HG02981 (cell line): Measurements from ENCODE around the gene MAGI1.
"Not testable (repeated sequence)": the region's sequence is repeated elsewhere in the genome, so short reads cannot be mapped to it uniquely, and the experiment has no call there.

Experiments used
- ATAC-seq: cut with Tn5 transposase; IDR thresholded peaks from one replicate; pipeline ENCODE4 v1.9.1; 2021; ENCODE audit warnings: mild to moderate bottlenecking, moderate library complexity; ENCODE audit not compliant: unreplicated experiment

Gene MAGI1

GRCh38 chr3:65886391-65886790 is 152.3 kb downstream of the MAGI1 start:
- ATAC-seq, result no peak

GRCh38 chr3:65884071-65884470 is 154.6 kb downstream of the MAGI1 start:
- no peak for ATAC-seq

- ATAC-seq, result no peak
Measured at GRCh38 chr3:65883613-65884012, 155.1 kb downstream of the MAGI1 start.

- ATAC-seq, result no peak
Measured at GRCh38 chr3:65880350-65880749, 158.4 kb downstream of the MAGI1 start.

DNA sequence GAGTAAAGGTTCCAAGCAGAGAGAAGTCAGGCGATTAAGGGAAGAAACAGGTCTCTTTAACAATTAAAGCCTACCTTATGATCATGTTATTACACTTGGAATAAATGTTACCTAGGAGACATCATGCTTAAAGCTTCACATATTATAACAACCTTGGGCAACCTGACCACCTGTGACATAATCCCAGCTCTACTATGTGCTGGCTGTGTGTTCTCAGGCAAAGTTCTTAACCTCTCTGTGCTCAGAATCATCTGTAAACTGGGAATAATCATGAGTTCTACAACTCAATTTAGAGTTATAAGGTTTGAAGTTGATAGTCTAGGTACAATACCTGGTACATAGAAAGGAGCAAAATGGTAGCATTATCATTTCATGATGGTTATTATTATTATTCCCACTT is 159.3 kb downstream of the MAGI1 start:
- no peak for ATAC-seq

DNA sequence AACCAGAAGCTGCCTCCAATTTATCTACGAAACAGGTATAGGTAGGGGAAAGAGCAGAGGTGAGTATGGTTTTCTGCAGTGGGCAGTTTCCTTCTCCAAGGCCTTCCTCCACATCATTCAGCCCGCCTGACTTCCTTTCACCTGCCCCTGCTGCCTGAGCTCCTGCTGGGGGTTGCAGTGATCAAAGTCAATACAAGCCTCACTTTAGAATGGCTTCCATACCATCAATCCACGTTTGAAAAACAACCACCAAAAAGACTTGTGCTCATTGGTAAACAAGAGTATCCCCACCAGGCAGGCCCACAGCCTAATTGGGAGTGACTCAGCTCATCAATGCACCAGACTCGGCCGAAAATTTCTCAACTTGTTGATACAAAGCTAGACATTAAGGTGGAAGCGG is 159.9 kb downstream of the MAGI1 start:
- no peak for ATAC-seq

GRCh38 chr3:65877160-65877559 is 161.6 kb downstream of the MAGI1 start:
- ATAC-seq, result no peak

GRCh38 chr3:65876028-65876420 is 162.7 kb downstream of the MAGI1 start:
- ATAC-seq, result no peak

DNA sequence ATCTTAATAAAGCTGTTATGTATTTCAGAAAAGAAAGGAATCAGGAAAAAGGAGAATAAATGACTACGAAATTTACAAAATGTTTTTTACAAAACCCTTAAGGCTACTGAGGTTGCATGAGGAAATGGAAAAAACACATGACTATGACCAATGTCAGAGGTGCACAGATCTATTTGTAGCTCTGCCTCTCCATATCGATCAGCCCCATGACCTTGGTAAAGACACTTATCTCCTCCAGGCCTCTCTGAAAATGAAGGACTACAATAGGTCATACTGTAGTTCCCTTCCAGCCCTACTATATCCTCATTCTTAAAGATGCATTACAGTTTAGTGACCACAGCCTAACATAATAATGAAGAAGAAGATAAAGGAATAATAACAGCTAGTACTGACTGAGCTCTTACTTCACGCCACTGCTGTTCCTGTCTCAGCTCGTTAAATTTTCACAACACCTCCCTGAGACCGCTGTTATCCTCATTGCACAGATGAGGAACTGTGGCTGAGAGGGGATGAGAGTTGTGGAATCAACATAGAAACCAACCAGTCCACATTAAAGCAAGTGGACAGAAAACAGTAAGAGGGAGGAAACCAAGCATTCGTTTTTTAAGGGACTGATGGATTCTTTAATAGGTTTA is 163.2 kb downstream of the MAGI1 start:
- ATAC-seq, result no peak

GRCh38 chr3:65873869-65874268 is 164.8 kb downstream of the MAGI1 start:
- no peak for ATAC-seq

DNA sequence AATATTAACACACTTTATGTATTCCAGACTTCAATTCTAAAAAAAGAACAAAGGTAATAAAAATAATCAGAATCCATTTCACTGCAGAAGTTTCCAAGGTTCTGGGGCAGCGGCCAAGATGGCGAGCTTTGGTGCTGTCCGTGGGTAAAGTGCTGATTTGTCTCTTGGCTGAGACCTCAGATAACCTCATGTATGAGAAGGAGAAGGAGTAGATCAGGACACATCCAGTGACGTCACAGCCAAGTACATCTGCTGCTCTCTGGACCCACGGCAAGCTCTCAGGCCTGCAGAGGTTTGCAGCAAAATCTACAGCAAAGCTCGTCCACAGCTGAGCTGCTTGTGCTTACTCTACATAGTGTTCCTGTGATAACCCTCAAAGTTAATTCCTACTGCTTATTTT is 165.7 kb downstream of the MAGI1 start:
- no peak for ATAC-seq

- no peak for ATAC-seq
Measured at GRCh38 chr3:65871305-65872141, 167.2 kb downstream of the MAGI1 start.

- ATAC-seq, result no peak
Measured at GRCh38 chr3:65869798-65870197, 168.9 kb downstream of the MAGI1 start.

- no peak for ATAC-seq
Measured at GRCh38 chr3:65867463-65868210, 171.1 kb downstream of the MAGI1 start.

GRCh38 chr3:65864357-65864904 is 174.3 kb downstream of the MAGI1 start:
- no peak for ATAC-seq

- no peak for ATAC-seq
Measured at GRCh38 chr3:65861718-65862117, 177.0 kb downstream of the MAGI1 start.

DNA sequence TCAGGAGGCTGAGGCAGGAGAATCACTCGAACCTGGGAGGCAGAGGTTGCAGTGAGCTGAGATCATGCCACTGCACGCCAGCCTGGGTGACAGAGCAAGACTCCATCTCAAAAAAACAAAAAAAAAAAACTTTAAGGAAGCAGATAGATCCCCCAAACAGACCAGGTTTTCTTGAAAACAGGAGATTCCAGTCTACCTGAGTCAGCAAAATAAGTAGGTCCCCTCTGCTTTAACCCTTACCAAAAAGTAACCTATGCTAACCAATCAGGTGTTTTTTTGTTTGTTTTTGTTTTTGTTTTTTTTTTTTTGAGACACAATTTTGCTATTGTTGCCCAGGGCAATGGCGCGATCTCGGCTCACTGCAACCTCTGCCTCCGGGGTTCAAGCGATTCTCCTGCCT is 179.1 kb downstream of the MAGI1 start:
- ATAC-seq, result not testable (repeated sequence)

DNA sequence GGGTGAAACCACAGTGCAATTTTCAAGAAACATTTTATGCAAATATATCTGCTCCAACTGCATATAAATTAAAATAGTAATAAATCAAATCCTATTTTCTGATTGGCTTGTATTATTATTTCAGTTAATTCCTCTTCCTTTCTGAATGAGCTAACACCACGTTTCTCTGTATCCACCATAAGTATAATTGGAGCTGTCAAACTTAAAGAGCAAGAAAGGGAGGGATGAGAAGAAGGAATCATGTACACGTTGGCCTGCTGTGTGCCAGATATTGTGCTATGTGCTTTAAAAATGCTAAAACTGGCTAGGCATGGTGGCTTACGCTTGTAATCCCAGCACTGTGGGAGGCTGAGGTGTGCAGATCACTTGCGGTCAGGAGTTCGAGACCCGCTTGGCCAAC is 180.0 kb downstream of the MAGI1 start:
- no peak for ATAC-seq

DNA sequence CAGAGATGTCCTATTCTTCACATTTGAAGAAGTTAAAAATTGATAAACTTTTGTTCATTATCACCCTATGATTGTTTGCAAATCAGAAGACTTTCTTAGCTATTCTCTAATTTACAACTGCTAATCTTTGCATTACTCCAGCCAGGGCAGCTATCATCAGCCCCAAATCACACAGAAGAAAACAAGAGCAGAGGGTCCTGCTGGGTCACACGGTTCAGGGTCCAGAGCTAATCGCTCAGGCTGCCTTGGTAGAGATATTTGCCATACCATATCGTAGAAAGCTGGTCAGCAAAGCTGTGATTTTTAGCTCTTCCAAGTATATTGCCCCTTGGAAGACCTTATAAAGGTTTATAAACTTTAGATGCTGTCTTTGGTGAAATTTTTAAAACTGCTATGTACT is 181.4 kb downstream of the MAGI1 start:
- ATAC-seq, result no peak

GRCh38 chr3:65856907-65857306 is 181.8 kb downstream of the MAGI1 start:
- no peak for ATAC-seq

GRCh38 chr3:65855370-65856100 is 183.2 kb downstream of the MAGI1 start:
- ATAC-seq, result no peak
